ENCODE data around the gene AKNA. TPM values are rescaled to one million over a fixed set of nuclear protein-coding genes. Genes with fewer than 3 reads are reported as not detected.

The AKNA gene
- total RNA-seq, 1 experiment from 2014 or later: 29.3 TPM

DNA sequence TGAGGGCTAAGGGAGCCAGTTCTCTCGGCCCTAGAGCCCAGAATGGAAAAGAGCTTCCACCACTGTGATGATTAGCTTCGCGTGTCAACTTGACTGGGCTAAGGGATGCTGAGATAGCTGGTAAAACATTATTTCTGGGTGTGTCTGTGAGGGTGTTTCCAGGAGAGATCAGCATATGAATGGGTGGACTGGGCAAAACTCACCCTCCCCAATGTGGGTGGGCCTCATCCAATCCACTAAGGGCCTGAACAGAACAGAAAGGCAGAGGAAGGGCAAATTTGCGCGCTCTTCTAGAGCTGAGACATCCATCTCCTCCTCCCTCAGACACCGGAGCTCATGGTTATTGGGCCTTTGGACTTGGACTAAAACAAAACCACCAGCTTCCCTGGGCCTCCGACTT lies 20.9 kb upstream of the AKNA start (continued):
- TF ChIP-seq, protein P1, sequence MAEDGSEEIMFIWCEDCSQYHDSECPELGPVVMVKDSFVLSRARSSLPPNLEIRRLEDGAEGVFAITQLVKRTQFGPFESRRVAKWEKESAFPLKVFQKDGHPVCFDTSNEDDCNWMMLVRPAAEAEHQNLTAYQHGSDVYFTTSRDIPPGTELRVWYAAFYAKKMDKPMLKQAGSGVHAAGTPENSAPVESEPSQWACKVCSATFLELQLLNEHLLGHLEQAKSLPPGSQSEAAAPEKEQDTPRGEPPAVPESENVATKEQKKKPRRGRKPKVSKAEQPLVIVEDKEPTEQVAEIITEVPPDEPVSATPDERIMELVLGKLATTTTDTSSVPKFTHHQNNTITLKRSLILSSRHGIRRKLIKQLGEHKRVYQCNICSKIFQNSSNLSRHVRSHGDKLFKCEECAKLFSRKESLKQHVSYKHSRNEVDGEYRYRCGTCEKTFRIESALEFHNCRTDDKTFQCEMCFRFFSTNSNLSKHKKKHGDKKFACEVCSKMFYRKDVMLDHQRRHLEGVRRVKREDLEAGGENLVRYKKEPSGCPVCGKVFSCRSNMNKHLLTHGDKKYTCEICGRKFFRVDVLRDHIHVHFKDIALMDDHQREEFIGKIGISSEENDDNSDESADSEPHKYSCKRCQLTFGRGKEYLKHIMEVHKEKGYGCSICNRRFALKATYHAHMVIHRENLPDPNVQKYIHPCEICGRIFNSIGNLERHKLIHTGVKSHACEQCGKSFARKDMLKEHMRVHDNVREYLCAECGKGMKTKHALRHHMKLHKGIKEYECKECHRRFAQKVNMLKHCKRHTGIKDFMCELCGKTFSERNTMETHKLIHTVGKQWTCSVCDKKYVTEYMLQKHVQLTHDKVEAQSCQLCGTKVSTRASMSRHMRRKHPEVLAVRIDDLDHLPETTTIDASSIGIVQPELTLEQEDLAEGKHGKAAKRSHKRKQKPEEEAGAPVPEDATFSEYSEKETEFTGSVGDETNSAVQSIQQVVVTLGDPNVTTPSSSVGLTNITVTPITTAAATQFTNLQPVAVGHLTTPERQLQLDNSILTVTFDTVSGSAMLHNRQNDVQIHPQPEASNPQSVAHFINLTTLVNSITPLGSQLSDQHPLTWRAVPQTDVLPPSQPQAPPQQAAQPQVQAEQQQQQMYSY (CRISPR knock-in tag; IDR thresholded peaks at IDR 0.05): no peak
- TF ChIP-seq OVOL2 (CRISPR knock-in tag; IDR thresholded peaks at IDR 0.05; ENCODE audit: borderline replicate concordance): no peak
- TF ChIP-seq, protein P2, sequence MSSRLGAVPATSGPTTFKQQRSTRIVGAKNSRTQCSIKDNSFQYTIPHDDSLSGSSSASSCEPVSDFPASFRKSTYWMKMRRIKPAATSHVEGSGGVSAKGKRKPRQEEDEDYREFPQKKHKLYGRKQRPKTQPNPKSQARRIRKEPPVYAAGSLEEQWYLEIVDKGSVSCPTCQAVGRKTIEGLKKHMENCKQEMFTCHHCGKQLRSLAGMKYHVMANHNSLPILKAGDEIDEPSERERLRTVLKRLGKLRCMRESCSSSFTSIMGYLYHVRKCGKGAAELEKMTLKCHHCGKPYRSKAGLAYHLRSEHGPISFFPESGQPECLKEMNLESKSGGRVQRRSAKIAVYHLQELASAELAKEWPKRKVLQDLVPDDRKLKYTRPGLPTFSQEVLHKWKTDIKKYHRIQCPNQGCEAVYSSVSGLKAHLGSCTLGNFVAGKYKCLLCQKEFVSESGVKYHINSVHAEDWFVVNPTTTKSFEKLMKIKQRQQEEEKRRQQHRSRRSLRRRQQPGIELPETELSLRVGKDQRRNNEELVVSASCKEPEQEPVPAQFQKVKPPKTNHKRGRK (CRISPR knock-in tag; IDR thresholded peaks at IDR 0.05; ENCODE audit: borderline replicate concordance): no peak
- TF ChIP-seq ZBTB21 (CRISPR knock-in tag; IDR thresholded peaks at IDR 0.05; ENCODE audit: borderline replicate concordance): no peak
- TF ChIP-seq, protein P3, sequence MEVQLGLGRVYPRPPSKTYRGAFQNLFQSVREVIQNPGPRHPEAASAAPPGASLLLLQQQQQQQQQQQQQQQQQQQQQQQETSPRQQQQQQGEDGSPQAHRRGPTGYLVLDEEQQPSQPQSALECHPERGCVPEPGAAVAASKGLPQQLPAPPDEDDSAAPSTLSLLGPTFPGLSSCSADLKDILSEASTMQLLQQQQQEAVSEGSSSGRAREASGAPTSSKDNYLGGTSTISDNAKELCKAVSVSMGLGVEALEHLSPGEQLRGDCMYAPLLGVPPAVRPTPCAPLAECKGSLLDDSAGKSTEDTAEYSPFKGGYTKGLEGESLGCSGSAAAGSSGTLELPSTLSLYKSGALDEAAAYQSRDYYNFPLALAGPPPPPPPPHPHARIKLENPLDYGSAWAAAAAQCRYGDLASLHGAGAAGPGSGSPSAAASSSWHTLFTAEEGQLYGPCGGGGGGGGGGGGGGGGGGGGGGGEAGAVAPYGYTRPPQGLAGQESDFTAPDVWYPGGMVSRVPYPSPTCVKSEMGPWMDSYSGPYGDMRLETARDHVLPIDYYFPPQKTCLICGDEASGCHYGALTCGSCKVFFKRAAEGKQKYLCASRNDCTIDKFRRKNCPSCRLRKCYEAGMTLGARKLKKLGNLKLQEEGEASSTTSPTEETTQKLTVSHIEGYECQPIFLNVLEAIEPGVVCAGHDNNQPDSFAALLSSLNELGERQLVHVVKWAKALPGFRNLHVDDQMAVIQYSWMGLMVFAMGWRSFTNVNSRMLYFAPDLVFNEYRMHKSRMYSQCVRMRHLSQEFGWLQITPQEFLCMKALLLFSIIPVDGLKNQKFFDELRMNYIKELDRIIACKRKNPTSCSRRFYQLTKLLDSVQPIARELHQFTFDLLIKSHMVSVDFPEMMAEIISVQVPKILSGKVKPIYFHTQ (CRISPR knock-in tag; IDR thresholded peaks at IDR 0.05): no peak
- TF ChIP-seq GRHL2 (CRISPR knock-in tag; IDR thresholded peaks at IDR 0.05; ENCODE audit: insufficient replicate concordance, severe bottlenecking): no peak
- no peak for TF ChIP-seq MYBL2 (CRISPR knock-in tag; IDR thresholded peaks at IDR 0.05)

- Mint-ChIP-seq H3K27ac (no peak overlapping the region), H3K9me3 (no peaks in the 10 kb centered on the region), H3K4me1 (peaks cover 26% of the 10 kb centered on the region), H3K4me3 (no peak overlapping the region), H3K27me3 (ENCODE audit: low read depth) (no peaks in the 10 kb centered on the region), H3K36me3 (no peaks in the 10 kb centered on the region)
- CTCF ChIA-PET: interaction anchor here (2.0 to 6.0 kb wide), 2 partner anchors 247 to 325 kb away, joined by 4 to 130 read pairs; partner anchors contain the start of gene TEX53
- POLR2A ChIA-PET: no interaction called here
- ATAC-seq (no peak), DNase-seq (ENCODE audit: low spot score) (no peak)
- TF ChIP-seq ATF3 (CRISPR knock-in tag; conservative IDR thresholded peaks at IDR 0.05) (no peak), OVOL2 (CRISPR knock-in tag; IDR thresholded peaks at IDR 0.05; ENCODE audit: borderline replicate concordance) (no peak), ZNF416 (CRISPR knock-in tag; IDR thresholded peaks at IDR 0.05) (no peak), FOXK1 (CRISPR knock-in tag; IDR thresholded peaks at IDR 0.05) (no peak), ZNF425 (CRISPR knock-in tag; conservative IDR thresholded peaks at IDR 0.05) (no peak), ELF4 (CRISPR knock-in tag; IDR thresholded peaks at IDR 0.05; ENCODE audit: low read depth) (no peak), ZNF121 (CRISPR knock-in tag; IDR thresholded peaks at IDR 0.05) (no peak), KAT7 (CRISPR knock-in tag; IDR thresholded peaks at IDR 0.05; ENCODE audit: borderline replicate concordance) (no peak), ZNF219 (CRISPR knock-in tag; IDR thresholded peaks at IDR 0.05; ENCODE audit: borderline replicate concordance) (no peak), FOXJ3 (CRISPR knock-in tag; IDR thresholded peaks at IDR 0.05; ENCODE audit: borderline replicate concordance) (no peak), ZNF396 (CRISPR knock-in tag; IDR thresholded peaks at IDR 0.05; ENCODE audit: borderline replicate concordance) (no peak), ZNF281 (CRISPR knock-in tag; IDR thresholded peaks at IDR 0.05) (no peak), JAZF1 (CRISPR knock-in tag; IDR thresholded peaks at IDR 0.05) (no peak), ZNF232 (CRISPR knock-in tag; IDR thresholded peaks at IDR 0.05) (no peak)
- TF ChIP-seq, protein P4, sequence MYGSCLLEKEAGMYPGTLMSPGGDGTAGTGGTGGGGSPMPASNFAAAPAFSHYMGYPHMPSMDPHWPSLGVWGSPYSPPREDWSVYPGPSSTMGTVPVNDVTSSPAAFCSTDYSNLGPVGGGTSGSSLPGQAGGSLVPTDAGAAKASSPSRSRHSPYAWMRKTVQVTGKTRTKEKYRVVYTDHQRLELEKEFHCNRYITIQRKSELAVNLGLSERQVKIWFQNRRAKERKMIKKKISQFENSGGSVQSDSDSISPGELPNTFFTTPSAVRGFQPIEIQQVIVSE (CRISPR knock-in tag; IDR thresholded peaks at IDR 0.05; ENCODE audit: borderline replicate concordance): no peak
Measured at GRCh38 chr9:114407889-114408288, 20.1 kb upstream of the AKNA start.
